Measurements from ENCODE around the gene TXNDC2.
"Not testable (repeated sequence)": the region's sequence is repeated elsewhere in the genome, so short reads cannot be mapped to it uniquely, and the experiment has no call there.

Gene TXNDC2

DNA sequence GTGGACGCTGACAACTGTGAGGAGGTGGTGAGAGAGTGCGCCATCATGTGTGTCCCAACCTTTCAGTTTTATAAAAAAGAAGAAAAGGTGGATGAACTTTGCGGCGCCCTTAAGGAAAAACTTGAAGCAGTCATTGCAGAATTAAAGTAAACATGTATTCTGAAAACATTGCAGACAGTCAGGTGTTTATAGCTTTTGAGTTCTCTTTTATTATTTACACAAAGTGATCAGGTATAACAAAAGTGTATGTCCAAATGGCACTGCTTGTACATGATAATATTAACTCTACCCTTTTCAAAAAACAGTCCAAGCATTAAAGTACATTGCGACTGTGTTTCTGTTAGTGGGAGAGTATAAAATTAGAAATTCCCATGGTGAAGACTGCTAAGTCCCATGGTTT is 2.2 kb downstream of the TXNDC2 start:
- no peak for DNase-seq

DNA sequence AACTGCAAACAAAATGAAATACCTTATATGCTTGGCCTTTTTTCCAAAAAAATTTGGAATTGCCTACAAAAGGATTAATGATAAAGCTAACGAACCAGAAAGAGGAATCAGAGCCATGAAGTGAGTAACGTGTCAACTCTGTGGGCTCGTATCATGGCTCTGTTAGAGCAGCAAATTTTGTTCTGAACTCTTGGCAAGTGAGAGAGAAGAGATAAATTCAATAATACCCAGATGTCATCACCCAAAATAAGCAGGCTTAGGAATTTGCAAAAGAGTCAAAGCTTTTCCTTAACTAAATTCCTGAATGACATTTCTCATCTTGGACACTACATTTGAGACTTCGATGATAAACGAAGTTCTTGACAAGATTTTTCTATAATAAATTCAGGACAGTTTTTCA is 4.4 kb downstream of the TXNDC2 start:
- no peak for DNase-seq

DNA sequence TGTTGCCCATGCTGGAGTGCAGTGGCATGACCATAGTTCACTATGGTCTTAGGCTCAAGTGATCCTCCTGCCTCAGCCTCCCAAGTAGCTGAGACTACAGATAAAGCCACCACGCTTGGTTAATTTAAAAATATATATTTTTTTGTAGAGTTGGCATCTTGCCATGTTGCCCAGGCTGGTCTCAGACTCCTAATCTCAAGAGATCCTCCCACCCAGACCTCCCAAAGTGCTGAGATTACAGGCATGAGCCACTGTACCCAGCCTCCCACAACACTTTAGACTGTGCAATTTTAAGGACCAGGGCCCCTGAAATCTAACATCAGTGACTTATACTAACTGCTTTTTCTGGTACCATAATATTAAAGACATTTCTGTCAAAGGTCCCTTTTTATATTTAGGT is 5.2 kb downstream of the TXNDC2 start:
- no peak for DNase-seq

DNA sequence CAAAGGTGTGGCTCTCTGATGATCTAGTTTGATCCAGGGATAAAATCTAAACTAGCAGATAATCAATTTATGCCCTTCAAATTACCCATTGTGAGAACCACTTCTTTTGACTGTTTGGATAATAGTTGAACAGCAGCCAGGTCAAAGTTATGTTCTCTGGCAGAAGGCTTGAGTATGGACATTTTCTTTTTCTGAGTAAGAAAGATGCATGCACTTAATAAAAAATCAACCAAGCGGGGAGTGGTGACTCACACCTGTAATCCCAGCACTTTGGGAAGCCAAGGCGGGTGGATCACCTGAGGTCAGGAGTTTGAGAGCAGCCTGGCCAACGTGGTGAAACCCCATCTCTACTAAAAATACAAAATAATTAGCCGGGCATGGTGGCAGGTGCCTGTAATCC is 5.7 kb downstream of the TXNDC2 start:
- not testable (repeated sequence) for DNase-seq

DNA sequence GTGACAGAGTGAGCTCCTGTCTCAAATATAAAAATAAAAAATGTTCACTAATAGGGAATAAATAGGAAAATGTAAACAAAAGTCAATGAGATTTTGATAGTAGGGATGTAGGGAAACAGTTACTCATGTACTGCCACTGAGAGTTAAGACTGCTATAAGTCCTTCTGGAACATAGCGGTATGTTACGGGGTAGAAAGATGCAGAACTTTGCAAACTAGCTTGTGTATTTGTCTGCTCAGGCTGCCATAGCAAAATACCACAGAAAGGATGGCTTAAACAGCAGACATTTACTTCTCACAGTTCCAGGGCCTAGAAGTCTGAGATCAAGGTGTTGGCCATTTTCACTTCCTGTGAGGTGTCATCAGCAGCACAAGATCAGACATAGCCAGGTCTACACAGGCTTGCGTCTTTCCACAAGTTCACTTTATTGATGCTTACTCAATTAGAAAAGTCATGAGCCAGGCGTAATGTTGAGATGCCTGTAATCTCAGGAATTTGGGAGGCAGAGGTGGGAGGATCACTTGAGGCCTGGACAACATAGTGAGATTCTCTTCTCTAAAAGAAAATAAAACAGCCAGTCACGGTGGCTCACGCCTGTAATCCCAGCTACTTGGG is 8.8 kb downstream of the TXNDC2 start:
- no peak for DNase-seq

DNA sequence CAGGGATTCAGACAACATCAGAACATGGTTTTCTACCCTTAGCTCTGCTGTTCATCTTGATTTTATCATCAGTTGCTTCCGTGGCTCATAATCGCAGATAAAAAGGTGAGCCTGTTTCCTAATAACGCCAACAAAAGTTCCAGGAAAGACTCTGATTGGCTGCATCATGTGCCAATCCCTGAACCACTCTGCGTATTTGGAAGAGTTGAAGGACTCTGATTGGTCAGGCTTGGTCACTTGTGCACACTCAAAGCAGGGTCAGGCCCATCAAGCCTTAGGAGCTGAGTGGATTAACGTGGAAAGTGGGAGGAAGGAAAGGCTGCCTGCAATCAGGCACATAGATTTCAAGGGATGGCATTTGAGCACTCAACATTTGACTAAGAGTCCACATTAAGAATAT is 11.4 kb downstream of the TXNDC2 start:
- no peak for DNase-seq

DNA sequence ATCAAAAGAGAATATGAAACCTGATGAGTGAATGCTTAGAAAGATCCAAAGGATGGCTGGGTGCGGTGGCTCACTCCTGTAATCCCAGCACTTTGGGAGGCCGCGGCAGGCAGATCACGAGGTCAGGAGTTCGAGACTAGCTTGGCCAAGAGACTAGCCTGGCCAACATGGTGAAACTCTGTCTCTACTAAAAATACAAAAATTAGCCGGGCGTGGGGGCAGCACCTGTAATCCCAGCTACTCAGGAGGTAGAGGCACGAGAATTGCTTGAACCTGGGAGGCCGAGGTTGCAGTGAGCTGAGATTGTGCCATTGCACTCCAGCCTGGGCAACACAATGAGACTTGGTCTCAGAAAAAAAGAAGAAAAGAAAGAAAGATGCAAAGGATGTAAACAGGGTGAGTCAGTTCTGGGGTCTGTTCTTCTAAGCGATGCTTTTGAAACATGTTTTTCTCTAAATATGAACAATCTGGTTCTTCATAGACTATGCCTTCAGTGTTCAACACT is 12.1 kb downstream of the TXNDC2 start:
- DNase-seq = not testable (repeated sequence)

DNA sequence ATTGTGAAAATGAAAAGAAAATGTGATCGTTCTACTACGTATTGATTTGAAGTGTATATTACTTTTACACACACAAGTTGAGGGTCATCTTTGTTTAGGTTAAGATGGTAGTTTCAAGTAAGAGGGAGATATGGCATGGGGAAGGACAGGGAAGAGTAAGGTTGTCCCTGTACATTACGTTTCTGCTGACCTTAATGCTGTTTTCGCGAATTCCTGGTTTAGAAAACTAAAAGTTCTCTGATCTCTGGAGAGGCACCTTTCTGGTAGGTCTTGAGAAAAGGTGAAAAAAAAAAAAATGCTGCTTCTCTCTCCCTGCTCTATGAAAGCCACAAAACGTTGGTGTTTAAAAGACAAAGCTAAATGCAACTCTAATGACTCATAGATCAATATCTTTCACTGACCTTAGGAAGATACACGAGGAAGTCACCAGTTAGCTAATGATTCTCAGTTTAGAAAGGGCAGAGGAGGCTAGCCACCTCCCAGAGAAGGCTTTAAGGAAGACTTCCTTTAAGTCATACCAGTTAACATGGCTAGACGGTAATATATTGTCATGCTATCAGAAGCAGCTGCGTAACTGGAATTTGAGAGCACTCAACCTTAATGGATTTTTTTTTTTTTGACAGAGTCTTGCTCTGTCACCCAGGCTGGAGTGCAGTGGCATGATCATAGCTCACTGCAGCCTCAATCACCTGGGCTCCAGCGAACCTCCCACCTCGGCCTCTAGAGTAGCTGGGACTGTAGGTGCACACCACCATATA is 13.2 kb downstream of the TXNDC2 start:
- no peak for DNase-seq

DNA sequence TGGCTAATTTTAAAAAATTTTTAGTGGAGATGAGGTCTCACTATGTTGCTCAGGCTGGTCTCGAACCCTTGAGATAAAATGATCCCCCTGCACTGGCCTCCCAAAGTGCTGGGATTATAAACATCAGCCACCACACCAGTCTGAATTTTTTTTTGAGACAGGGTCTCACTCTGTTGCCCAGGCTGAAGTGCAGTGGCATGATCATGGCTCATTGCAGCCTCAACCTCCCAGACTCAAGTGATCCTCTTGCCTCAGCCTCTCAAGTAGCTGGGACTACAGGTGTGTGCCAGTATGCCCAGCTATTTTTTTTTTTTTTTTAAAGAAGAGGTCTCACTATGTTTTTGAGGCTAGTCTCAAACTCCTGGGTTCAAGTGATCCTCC is 13.8 kb downstream of the TXNDC2 start:
- not testable (repeated sequence) for DNase-seq

DNA sequence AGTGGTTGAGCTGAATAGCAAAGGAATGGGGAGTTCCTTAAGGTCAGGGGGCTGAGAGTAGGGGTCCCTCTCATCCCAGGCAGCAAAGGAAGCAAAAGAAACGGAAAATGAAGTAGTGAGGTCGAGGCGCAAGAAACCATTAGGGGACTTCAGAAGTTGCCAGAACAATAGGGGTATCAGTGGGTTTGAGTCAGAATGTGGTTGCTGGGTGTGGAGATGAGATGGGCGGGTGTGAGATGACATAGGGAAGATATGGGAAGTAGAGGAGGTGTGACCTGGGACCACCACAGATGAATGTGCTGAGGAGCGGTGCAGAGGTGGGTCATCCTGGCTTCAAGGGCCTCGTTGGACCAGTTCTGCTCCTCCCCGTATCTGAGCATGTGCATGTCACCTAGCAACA is 14.9 kb downstream of the TXNDC2 start:
- DNase-seq = no peak

DNA sequence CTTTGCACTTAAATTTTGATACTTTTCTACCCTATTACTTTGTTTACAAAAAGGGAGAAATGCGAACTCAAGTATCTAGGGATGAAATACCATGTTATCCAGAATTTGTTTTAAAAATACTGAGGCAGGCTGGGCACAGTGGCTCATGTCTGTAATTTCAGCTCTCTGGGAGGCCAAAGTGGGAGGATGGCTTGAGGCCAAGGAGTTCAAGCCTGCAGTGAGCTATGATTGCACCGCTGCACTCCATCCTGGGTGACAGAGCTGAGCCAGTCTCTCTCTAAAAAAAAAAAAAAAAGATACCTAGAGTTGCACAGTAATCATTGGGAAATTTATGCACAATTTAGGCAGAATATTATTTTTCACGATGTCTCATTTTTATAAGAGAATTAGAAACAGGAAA is 15.6 kb downstream of the TXNDC2 start:
- no peak for DNase-seq

DNA sequence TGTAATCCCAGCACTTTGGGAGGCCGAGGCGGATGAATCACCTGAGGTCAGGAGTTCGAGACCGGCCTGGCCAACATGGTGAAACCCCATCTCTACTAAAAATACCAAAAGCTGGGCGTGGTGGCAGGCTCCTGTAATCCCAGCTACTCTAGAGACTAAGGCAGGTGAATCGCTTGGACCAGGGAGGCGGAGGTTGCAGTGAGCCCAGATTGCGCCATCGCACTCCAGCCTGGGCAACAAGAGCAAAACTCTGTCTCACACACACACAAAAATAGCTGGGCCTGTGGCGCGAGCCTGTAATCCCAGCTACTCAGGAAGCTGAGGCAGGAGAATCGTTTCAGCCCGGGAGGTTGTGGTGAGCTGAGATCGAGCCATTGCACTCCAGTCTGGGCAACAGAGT is 16.5 kb downstream of the TXNDC2 start:
- DNase-seq = not testable (repeated sequence)

DNA sequence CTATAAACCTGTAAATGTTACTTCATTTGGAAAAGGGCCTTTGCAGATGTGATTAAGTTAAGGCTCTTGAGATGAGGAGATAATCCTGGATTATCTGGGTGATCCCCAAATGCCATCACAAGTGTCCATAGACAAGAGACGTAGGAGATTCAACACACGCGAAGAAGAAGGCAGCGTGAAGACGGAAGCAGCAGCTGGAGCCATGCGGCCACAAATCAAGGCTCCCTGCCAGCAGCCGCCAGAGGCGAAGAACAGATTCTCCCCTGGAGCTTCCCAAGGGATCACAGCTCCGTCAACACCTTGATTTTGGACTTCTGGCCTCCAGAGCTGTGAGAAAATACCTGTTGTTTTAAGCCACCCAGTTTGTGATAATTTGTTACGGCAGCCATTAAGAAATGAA is 17.1 kb downstream of the TXNDC2 start:
- no peak for DNase-seq

DNA sequence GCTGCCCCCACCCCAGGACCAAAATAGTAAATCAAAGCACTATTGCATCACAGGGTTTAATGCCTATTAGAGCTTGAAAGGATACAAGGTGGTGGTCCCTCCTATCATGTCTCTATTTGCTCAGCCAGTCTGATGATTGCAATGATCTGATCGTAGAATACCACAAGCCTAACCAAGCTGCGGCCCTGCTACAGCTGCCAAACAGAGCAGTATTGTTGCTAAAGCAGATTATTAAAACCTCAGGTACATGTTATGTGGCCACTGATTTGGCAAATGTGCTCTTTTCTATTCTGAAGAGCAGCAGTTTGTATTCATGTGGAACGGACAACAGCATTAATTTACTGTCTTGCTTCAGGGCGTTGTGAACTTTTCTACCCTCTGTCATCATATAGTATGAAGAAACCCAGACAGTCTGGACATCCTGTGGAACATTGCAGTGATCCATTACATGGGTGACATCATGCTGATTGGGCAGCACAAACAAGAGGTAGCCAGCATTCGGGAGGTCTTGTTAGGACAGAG is 19.7 kb downstream of the TXNDC2 start:
- no peak for DNase-seq

DNA sequence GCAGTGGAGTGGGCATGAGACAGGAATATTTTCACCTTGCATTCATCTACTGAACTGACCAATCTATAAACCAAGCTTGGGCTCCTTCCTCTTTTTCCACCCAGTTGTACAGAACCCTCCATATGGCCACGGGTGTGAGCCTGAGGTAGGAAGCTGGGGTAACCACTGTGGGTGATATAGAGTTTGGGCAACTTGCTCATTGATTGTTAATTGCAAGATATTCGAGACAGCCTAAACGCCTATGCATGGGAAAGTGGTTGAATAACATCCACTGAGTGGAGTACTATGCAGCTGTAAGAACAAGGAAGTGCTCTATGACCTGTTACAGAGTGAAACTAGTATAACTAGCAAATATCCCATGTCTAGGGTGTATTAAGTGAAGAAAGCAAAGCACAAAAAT is 20.7 kb downstream of the TXNDC2 start:
- no peak for DNase-seq

DNA sequence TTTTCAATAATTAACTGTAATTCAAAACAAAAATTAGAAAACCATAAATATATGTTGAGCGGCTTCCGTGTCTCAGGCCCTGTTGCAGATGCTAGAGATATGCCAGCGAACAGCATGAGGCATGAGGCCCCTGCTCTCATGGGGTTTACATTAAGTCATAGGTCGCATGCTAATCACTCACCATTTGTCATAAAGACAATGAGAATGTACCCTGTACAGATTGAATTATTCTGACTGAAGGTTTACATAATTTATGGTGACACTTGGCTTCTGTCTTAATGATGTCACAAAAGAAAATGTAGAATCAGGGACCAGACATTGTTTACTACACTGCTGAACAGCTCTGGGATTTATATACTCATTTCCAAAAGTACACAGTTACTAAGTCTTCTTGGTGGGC is 22.1 kb downstream of the TXNDC2 start:
- no peak for DNase-seq

DNA sequence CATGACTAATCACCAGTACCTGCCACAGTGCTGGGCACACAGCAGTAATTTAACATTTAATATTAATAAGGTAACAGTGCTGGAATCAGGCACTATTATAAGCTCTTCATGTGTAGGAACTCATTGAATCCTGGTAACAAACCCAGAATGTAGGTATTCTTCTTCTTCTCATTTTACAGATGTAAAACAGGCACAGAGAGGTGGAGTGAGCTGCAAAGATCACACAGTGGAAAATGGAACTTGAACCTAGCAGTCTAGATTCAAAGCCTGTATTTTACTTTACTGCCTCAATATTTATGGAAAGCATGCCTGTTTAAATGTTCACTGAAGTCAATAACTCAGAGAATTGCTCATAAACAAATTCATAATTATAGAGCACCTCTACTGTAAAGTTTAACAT is 24.3 kb downstream of the TXNDC2 start:
- no peak for DNase-seq

DNA sequence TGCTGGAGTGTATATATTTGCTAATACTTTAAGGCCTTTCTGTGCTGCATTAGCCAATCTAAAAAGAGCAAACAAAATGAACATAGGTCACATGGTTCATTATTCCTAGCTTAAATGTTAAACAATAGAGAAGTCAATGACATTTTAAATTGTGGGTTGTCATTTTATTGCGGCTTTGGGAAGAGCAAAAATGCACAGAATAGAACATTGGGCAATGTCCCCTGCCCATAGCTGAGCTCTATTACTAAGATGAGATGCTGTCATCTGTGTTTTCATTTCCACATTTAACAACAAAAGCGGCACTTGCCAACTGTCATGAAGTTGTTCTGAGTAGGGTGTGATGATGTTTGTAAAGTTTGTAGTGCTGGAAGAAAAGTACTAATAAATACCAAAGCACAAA is 24.9 kb downstream of the TXNDC2 start:
- DNase-seq = no peak

DNA sequence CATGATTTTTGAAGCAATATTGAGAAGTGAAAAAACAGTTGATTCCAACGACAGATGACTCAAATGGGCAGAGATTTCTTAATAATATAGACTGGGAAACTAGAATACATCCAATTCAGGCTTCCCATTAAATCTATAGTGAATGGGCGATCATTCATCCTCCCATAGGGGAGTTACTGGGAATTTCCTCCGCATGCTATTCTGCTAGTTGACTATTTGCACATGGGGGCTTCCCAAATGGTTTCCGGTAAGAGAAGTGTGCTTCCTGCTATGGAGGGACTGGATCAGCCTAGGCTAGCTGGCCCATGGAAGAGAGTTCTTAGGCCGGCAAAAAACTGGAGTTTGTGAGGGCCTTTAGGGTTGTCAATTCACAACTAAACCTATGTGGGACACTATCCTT is 25.5 kb downstream of the TXNDC2 start:
- DNase-seq = no peak

DNA sequence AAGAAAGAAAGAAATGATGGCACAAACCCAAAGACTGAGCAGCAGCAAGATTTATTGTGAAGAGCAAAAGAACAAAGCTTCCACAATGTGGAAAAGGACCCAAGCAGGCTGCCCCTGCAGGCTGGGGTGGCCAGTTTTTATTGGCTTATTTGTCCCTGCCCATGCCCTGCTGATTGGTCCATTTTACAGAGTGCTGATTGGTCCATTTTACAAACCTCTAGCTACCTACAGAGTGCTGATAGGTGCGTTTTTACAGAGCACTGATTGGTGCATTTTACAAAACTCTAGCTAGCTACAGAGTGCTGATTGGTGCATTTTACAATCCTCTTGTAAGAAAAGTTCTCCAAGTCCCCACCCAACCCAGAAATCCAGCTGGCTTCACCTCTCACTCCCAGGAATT is 26.5 kb downstream of the TXNDC2 start:
- not testable (repeated sequence) for DNase-seq

DNA sequence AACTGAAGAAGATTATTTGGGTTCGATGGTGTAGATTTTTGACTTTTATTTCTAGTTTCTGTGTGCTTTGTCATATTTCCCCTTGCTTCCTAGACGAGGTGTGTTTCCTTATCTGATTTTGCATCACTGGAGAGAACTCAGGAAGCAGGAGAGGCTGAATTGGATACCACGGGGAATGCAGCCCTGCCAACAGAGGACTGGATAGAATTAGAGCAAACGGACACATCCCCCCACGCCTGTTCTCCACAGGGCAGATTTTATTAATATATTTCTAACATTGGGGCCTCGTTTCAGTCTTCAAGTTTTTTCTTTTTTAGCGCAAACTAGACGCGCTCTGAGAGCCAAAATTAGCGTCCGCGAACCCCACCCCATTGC is 27.4 kb downstream of the TXNDC2 start:
- DNase-seq = no peak

DNA sequence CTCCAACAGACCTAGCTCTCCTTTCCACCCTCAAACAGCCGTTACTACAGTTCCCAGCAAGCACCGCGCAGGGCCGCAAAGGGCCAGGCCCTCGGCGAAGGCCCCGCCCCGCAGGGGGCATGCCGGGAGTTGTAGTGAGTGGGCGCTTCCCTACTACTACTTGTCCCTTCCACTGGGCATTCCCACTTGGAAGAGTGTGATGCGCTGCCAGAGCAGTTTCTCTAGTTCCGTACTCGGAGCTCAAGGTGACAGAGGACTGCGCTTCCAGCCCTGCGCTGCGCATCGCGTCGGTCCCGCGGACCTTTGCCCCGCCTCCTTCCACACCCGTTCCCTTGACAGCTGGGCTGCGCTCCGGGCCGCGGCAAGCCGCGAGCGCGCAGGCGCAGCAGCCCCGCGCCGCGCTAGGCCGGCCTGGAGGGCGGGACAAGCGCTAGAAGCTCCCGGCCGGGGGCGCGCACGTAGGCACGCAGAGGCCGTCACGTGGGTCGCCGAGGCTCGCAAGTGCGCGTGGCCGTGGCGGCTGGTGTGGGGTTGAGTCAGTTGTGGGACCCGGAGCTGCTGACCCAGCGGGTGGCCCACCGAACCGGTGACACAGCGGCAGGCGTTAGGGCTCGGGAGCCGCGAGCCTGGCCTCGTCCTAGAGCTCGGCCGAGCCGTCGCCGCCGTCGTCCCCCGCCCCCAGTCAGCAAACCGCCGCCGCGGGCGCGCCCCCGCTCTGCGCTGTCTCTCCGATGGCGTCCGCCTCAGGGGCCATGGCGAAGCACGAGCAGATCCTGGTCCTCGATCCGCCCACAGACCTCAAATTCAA is 28.0 kb downstream of the TXNDC2 start, which contains the start of gene VAPA:
TSS of gene VAPA (plus strand) at position 491 of the 808 bp plus-strand sequence. CDS start at position 732, 241 bp downstream.
- DNase-seq = peak; percentile 96

DNA sequence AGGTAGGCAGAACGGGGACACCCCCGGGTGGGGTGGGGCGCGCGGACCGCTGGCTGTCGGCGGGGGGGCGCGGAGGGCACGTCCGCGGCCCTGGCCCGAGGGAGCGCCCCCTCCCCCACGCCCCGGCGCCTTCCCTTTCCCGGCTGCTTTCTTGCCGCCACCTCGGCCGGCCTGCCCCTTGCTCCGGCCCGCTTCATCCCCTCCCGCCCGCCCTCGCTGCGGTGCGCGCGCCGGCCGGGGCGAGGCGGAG is 28.5 kb downstream of the TXNDC2 start:
- no peak for DNase-seq

Measured in central memory CD4-positive, alpha-beta T cell (primary cell).